ENCODE data around the gene GRIA3. TPM values are rescaled to one million over a fixed set of nuclear protein-coding genes. Genes with fewer than 3 reads are reported as not detected.

Gene GRIA3
- total RNA-seq, 1 experiment from 2014 or later: not detected

- TF ChIP-seq, protein P1, sequence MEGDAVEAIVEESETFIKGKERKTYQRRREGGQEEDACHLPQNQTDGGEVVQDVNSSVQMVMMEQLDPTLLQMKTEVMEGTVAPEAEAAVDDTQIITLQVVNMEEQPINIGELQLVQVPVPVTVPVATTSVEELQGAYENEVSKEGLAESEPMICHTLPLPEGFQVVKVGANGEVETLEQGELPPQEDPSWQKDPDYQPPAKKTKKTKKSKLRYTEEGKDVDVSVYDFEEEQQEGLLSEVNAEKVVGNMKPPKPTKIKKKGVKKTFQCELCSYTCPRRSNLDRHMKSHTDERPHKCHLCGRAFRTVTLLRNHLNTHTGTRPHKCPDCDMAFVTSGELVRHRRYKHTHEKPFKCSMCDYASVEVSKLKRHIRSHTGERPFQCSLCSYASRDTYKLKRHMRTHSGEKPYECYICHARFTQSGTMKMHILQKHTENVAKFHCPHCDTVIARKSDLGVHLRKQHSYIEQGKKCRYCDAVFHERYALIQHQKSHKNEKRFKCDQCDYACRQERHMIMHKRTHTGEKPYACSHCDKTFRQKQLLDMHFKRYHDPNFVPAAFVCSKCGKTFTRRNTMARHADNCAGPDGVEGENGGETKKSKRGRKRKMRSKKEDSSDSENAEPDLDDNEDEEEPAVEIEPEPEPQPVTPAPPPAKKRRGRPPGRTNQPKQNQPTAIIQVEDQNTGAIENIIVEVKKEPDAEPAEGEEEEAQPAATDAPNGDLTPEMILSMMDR (conservative IDR thresholded peaks at IDR 0.05; ENCODE audit: low read depth, low read length): no peak
- TF ChIP-seq EZH2 (IDR thresholded peaks at IDR 0.05; ENCODE audit: borderline replicate concordance, low read depth, low read length, poor library complexity, severe bottlenecking): no peak
- Histone ChIP-seq H3K4me1 (ENCODE audit: insufficient read depth, low read length, poor library complexity, severe bottlenecking) (no peaks in the 10 kb centered on the region), H3K4me3 (ENCODE audit: low read depth, low read length, poor library complexity, severe bottlenecking) (no peak overlapping the region), H3K36me3 (ENCODE audit: insufficient read depth, low read length, poor library complexity, severe bottlenecking) (no peaks in the 10 kb centered on the region), H3K27me3 (replicated peaks; ENCODE audit: insufficient read depth, low read depth, low read length, poor library complexity) (no peaks in the 10 kb centered on the region), H3K9me3 (ENCODE audit: low read depth, low read length, poor library complexity, severe bottlenecking) (no peaks in the 10 kb centered on the region), H3K27ac (ENCODE audit: low read depth, low read length, poor library complexity, severe bottlenecking) (no peak overlapping the region)
- DNase-seq (ENCODE audit: low spot score): no peak
- CTCF ChIA-PET: no interaction called here
- POLR2A ChIA-PET (ENCODE audit: low non-redundant PET): no interaction called here
- BruUV-seq (replicated peaks): no TSS peak
- intact Hi-C loops (cut with micrococcal nuclease; ENCODE audit: unreplicated experiment): no loop called here
Measured at GRCh38 chrX:123320622-123321021, 136.5 kb downstream of the GRIA3 start.

- TF ChIP-seq, protein P1 (conservative IDR thresholded peaks at IDR 0.05; ENCODE audit: low read depth, low read length): no peak
- no TSS peak for BruUV-seq (replicated peaks)
- CTCF ChIA-PET: no interaction called here
- no peak for DNase-seq (ENCODE audit: low spot score)
- no peaks in the 10 kb centered on the region for H3K36me3 ChIP-seq (ENCODE audit: insufficient read depth, low read length, poor library complexity, severe bottlenecking)
- no peak overlapping the region for H3K4me3 ChIP-seq (ENCODE audit: low read depth, low read length, poor library complexity, severe bottlenecking)
- intact Hi-C loops (cut with micrococcal nuclease; ENCODE audit: unreplicated experiment): no loop called here
- POLR2A ChIA-PET (ENCODE audit: low non-redundant PET): no interaction called here
- H3K27me3 ChIP-seq (replicated peaks; ENCODE audit: insufficient read depth, low read depth, low read length, poor library complexity): no peaks in the 10 kb centered on the region
- H3K27ac ChIP-seq (ENCODE audit: low read depth, low read length, poor library complexity, severe bottlenecking): no peak overlapping the region
- H3K9me3 ChIP-seq (ENCODE audit: low read depth, low read length, poor library complexity, severe bottlenecking): no peaks in the 10 kb centered on the region
- H3K4me1 ChIP-seq (ENCODE audit: insufficient read depth, low read length, poor library complexity, severe bottlenecking): no peaks in the 10 kb centered on the region
Measured at GRCh38 chrX:123322536-123322935, 138.5 kb downstream of the GRIA3 start.

GRCh38 chrX:123324625-123325024 is 140.5 kb downstream of the GRIA3 start:
- no peaks in the 10 kb centered on the region for H3K27me3 ChIP-seq (replicated peaks; ENCODE audit: insufficient read depth, low read depth, low read length, poor library complexity)
- TF ChIP-seq EZH2 (IDR thresholded peaks at IDR 0.05; ENCODE audit: borderline replicate concordance, low read depth, low read length, poor library complexity, severe bottlenecking): no peak
- TF ChIP-seq, protein P1 (conservative IDR thresholded peaks at IDR 0.05; ENCODE audit: low read depth, low read length): no peak
- no peaks in the 10 kb centered on the region for H3K4me1 ChIP-seq (ENCODE audit: insufficient read depth, low read length, poor library complexity, severe bottlenecking)
- intact Hi-C loops (cut with micrococcal nuclease; ENCODE audit: unreplicated experiment): no loop called here
- ChIA-PET POLR2A (ENCODE audit: low non-redundant PET) (no interaction called here), CTCF (no interaction called here)
- no peak overlapping the region for H3K27ac ChIP-seq (ENCODE audit: low read depth, low read length, poor library complexity, severe bottlenecking)
- BruUV-seq (replicated peaks): no TSS peak
- H3K9me3 ChIP-seq (ENCODE audit: low read depth, low read length, poor library complexity, severe bottlenecking): no peaks in the 10 kb centered on the region
- DNase-seq (ENCODE audit: low spot score): no peak
- no peak overlapping the region for H3K4me3 ChIP-seq (ENCODE audit: low read depth, low read length, poor library complexity, severe bottlenecking)
- H3K36me3 ChIP-seq (ENCODE audit: insufficient read depth, low read length, poor library complexity, severe bottlenecking): no peaks in the 10 kb centered on the region
